Islet precursor cell (in vitro differentiated cells): Measurements from ENCODE around the gene MICAL2.
A peak's percentile ranks its signal among the peaks of the same experiment; 100 is the strongest.
"Not testable (repeated sequence)": the region's sequence is repeated elsewhere in the genome, so short reads cannot be mapped to it uniquely, and the experiment has no call there.

Experiments
- DNase-seq: peaks from one replicate; pipeline ENCODE4 v3.0.0-alpha.2; 2018

Gene MICAL2

GRCh38 chr11:12137938-12138731 lies 27.7 kb downstream of the MICAL2 start:
- DNase-seq: no peak

DNA sequence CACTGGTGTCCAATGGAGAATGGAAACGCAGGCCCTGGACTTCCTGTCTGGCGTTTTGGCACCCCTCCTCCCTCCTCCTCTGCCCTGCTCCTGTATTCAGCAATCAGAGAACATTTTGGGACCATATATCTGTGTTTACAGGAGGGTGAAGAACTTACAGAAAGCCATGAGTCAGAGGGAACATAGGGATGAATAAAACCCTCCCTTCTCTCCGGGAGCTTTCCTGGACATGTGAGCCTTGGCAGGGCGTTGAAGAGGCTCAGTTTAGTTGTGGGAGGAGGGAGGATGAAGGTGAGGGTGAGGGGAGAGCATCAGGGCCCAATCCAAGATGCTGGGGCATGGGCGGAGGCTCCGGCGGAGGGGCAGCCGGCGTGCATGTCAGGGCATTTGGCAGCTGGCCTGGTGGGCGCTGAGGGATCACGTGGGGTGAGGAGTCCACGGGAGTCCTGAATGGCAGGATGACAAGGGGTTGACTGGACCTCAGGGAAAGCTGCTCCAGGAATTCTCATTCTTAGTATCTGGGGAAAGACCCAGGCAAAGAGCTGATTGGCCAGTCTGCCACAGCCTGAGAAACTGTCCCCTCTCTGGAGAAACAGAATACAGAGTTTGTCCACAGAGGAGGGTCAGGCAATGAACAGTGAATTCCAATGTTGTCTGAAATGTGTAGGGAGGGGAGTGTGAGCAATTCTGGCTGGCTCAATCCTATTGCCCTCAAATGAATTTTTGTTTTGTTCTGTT lies 28.9 kb downstream of the MICAL2 start:
- DNase-seq: no peak

GRCh38 chr11:12140186-12140793 lies 29.9 kb downstream of the MICAL2 start:
- no peak for DNase-seq

DNA sequence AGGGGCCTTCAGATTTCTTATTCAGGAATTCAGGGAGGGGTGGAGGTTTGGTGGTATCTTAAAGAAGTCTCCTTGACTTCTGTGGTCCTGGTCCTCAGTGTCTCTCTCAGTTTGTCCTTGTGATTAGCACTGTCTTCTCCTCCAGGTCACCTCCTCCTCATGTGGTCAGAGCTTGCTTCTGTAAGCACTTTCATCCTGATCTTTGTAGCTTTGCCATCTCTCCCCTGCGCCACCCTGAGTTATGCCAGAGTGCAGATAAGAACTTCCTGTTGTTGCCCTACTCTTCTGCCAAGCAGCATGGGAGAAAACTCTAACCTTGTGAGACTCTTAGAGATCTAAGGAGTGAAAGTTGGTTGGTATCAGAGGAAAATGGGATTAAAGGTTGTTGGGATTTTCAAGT lies 30.9 kb downstream of the MICAL2 start:
- DNase-seq: no peak

GRCh38 chr11:12142176-12142575 lies 31.8 kb downstream of the MICAL2 start:
- no peak for DNase-seq

GRCh38 chr11:12142909-12143308 lies 32.5 kb downstream of the MICAL2 start:
- no peak for DNase-seq

DNA sequence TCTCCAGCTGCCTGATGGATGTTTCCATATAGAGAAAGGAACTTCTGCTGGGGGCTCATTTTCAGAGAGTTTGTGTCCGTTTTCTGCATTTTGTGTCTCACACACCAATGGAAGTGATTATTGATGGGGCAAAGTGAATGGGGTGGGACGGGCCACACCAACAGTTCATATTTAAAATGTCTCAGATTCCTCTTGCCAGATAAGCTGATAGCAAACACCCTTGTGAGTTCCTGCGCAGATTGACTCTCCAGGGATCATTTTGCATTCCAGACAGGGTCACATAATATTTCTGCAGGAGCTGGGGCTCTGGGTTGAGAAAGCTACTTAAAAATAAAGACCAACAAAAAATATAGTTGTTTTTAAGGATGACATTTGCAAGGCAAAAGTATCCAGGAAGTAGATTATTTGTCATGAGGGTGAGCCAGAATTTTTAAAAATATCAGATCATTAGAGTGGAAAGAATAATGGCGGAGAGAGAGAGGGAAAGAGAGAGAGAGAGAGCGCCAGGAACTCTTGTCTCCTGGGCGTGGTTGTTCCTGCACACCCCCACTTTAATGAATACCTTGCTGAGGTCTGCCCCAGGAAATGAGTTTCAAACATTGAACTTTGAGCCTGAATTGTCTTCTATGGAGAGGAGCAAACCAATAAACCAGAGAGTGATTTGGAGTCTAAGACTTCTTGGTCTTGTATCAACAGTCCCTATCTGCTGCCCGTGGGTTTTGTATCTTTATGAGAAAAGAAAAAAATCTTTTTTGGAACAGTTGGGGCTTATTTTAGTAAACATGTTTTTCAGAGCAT lies 33.3 kb downstream of the MICAL2 start:
- DNase-seq: no peak

DNA sequence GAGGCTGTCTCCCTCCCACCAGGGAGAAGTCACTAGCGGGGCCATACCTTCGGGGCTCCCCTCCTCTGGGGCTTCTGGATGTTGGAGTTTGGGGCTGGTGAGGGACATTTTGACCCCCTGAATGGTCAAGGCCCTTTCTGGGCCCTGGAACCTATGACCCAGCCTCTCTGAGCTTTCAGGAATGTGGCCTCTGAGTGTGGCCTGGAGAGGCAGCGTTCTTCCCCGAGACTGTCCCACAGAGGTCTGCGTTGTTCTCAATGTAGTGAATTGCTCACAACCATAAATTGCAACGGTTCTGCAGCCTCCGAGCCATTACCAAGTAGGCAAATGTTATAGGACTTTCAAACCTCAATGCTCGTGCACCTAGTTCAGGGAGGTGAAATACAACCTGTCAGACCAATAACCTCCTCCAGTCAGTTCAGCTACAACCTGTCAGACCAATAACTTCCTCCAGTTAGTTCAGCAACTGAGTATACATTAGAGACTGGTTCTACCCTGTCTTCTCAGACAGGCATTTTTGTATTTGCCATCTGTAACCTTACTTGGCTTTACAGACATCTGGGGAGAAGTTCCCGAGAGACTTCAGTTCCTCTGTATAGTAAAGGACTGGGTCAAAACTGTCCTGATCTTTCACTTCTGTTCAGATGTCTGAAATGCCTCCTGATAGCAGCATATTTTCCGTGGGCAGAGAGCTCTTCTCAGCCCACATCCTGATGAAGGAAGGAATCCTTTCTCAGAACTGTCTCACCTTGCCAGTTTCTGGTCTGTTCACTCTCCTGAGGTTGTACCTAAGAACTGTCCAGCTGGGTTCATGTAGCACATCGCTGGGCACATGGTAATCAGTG lies 34.2 kb downstream of the MICAL2 start:
- DNase-seq: peak; percentile 84

DNA sequence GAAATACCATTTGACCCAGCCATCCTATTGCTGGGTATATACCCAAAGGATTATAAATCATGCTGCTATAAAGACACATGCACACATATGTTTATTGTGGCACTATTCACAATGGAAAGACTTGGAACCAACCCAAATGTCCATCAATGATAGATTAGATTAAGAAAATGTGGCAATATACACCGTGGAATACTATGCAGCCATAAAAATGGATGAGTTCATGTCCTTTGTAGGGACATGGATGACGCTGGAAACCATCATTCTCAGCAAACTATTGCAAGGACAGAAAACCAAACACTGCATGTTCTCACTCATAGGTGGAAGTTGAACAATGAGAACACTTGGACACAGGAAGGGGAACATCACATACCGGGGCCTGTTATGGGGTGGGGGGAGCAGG lies 36.3 kb downstream of the MICAL2 start:
- DNase-seq: not testable (repeated sequence)

GRCh38 chr11:12147827-12148226 lies 37.4 kb downstream of the MICAL2 start:
- DNase-seq: no peak

DNA sequence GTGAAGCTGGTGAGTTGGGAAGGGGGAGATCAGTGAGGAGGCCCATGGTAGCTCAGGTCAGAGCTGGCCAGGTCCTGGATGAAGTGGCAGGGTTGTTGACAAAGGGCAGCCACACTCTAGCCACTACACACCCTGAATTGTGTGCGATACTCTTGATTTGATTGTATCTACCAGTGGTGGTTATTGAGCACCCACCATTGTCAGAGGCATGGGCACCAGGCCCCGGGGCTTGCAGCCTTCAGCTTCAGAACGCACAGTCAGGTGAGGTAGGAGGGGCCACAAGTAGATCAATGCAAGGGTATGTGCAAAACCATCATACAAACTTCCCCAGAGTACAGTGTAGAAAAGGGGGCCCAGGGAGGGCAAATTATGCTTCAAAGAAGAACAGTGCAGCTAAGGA lies 38.1 kb downstream of the MICAL2 start:
- DNase-seq: no peak

DNA sequence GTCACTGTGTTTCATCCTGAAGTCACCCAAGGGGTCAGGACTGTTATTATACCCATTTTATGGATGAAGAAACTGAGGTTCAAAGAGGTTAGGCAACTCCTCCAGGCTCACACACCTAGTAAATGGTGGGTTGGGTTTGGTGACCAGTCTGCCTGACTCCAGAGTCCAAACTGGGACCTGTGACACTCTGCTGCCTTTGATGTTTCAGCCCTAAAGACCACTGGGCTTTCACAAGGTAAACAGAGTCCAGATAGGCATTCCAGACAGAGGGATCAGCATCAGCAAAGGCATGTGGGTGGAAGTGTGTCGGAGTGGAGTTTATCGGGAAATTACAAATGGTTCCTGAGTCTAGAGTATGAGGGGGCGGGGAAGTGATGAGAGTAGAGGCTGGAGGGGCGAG lies 38.5 kb downstream of the MICAL2 start:
- DNase-seq: no peak

DNA sequence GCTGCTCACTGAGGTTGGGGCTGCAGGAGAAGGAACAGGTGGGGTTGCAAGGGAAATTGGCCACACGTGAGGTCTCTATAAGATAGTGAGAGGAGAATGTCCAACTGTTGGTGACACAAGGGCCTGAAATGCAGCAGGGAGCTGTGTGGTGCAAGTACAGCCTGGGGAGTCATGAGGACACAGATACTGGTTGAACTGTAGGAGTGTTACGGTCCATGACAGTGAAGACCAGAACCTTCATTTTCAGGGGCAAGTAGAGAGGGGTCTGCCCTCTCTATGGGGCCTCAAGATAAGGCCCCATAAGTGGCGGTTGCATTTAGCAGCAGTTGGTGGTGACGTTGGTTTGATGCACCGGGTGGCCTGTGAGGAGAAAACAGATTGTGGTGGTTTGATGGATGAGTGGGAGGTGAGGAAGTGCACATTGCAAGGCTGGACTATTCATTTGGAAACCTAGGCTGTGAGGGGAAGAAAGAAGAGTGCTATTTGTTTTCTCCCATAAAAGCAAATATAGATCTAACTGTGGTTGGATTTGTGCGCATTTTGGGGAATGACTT lies 39.4 kb downstream of the MICAL2 start:
- DNase-seq: no peak

DNA sequence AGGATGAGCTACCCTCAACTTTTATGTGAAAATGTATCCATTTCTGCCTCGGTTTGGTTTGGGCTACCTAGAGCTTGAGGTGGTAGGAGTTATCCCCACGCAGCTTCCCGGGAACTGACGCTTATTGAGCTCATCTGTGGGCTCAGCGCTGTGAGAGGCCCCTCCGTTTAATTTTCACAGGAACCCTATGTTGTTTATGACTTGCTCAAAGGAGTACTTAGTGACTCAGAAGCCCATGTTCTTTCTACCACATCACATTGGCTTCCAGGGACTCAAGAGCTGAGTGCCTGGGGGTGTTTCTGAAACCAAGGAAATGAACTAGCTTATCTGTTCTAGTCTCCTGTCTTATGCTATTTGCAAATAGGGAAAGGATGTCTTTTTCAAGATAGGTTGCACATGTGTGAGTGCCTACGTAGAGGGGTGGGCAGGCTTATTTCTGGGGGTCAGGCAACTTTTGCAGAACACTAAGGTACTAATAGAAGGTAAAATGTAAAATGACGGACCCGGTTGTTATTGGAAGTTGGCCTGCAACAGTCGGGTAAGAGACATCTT lies 40.5 kb downstream of the MICAL2 start:
- peak; percentile 75 for DNase-seq

DNA sequence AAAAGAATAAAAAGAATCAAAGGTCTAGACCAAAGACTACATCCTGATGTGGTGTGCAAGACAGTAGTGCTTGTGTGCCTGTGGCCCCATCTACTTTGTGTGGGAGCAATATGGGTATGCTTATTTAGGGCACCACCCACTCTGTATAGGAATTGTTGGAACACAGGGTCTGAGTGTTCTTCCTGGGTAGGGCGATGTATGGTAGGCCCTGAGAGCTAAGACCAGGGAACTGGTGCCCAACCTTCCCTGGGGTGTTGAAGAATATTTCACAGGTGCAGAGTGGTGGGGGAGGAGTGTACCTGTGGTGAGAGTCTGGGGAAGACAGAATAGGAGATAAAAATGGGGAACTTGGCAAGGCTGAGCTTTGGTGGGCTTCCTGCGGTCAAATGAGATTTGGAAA lies 41.9 kb downstream of the MICAL2 start:
- DNase-seq: no peak

GRCh38 chr11:12154871-12155668 lies 44.7 kb downstream of the MICAL2 start:
- DNase-seq: peak; percentile 13

GRCh38 chr11:12155696-12156095 lies 45.3 kb downstream of the MICAL2 start:
- DNase-seq: peak; percentile 29

GRCh38 chr11:12156301-12157140 lies 46.1 kb downstream of the MICAL2 start:
- DNase-seq: peak; percentile 35

DNA sequence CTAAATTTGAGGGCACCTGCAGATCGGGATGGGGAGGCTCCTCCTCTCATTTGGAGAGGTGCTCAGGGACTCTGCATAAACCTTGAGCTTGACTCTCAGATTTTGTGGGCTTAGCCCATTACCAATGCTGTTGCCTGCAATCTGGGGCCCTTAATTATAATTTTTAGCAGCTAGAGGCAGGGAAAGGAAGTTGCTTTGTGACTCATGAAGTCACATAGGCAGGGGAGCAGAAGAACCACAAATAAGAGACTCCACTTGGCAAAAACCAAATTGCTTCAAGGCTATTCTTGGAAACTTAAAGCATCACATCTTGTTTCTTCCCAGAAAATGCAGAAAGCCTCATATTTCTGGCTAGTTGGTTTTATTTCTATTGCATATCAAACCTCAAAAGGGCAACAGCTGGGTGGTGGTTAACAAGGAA lies 46.9 kb downstream of the MICAL2 start:
- peak; percentile 22 for DNase-seq

DNA sequence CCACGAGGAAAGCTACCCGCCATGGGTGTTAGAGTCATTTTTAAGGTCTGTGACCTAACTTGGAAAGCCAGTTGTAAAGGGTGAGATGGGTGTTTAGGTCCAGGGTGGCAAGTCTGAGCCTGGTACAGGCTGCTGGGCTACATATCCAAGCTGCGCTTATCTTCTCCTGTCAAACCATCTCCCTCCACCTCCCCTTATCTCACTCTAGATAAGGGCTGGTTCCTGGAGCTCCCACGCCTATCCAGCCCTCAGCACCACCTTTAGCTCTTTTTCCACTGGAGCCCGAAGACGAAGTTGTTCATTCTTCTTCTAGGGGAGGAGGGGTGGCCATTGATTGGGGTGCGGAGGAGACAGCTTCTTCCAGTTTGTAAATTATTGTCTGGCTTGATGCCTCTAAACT lies 48.5 kb downstream of the MICAL2 start:
- peak; percentile 64 for DNase-seq
